KMS-11 (cell line): Measurements from ENCODE around the gene ASPHD2.

Experiments used
- H2AFZ ChIP-seq: fragments of 200-600 bp; sonication (generic); 2 replicates; pipeline ENCODE4 v1.6.1; 2016; ENCODE audit warnings: antibody characterized with exemption, mixed run types, low read depth
- H3K27ac ChIP-seq: fragments of 200-600 bp; sonication (generic); 2 replicates; pipeline ENCODE4 v1.6.1; 2016; ENCODE audit warnings: mild to moderate bottlenecking, mixed run types
- H3K27me3 ChIP-seq: fragments of 200-600 bp; sonication (generic); 2 replicates; pipeline ENCODE4 v1.6.1; 2017; ENCODE audit warnings: mild to moderate bottlenecking, low read depth, mixed run types, moderate library complexity; ENCODE audit not compliant: insufficient read depth
- H3K36me3 ChIP-seq: fragments of 200-600 bp; sonication (generic); 2 replicates; pipeline ENCODE4 v1.6.1; 2017; ENCODE audit warnings: mild to moderate bottlenecking, mixed run types; ENCODE audit not compliant: insufficient read depth
- H3K4me1 ChIP-seq: fragments of 200-600 bp; sonication (generic); 2 replicates; pipeline ENCODE4 v1.6.1; 2016; ENCODE audit warnings: mild to moderate bottlenecking, low read depth, mixed run types; ENCODE audit not compliant: poor library complexity, severe bottlenecking
- H3K4me2 ChIP-seq: fragments of 200-600 bp; sonication (generic); 2 replicates; pipeline ENCODE4 v1.7.0; 2016; ENCODE audit warnings: mild to moderate bottlenecking, mixed run types
- H3K4me3 ChIP-seq: fragments of 200-600 bp; sonication (generic); IDR thresholded peaks from 2 replicates; pipeline ENCODE4 v1.6.1; 2017; ENCODE audit warnings: low read depth, low read length, mixed read lengths; ENCODE audit not compliant: insufficient read depth
- H3K79me2 ChIP-seq: fragments of 200-600 bp; sonication (generic); 2 replicates; pipeline ENCODE4 v1.6.1; 2016; ENCODE audit warnings: low read depth, mixed run types; ENCODE audit not compliant: insufficient read depth
- H3K9ac ChIP-seq: fragments of 200-600 bp; sonication (generic); 2 replicates; pipeline ENCODE4 v1.6.1; 2016; ENCODE audit warnings: mild to moderate bottlenecking, mixed run types
- H4K20me1 ChIP-seq: fragments of 200-600 bp; sonication (generic); 2 replicates; pipeline ENCODE4 v1.6.1; 2016; ENCODE audit warnings: mild to moderate bottlenecking, mixed run types; ENCODE audit not compliant: insufficient read depth
- CTCF ChIP-seq: fragments of 200-600 bp; sonication (generic); conservative IDR thresholded peaks from 2 replicates; pipeline ENCODE4 v1.6.1; 2017; ENCODE audit warnings: low read depth, mild to moderate bottlenecking, antibody characterized with exemption, low read length, moderate library complexity, mixed read lengths

The ASPHD2 gene

GRCh38 chr22:26445577-26446275 lies 16.7 kb downstream of the ASPHD2 start:
- H4K20me1 ChIP-seq, result no peaks in the 10 kb centered on the region
- H3K36me3 ChIP-seq, result no peaks in the 10 kb centered on the region
- H3K79me2 ChIP-seq, result no peaks in the 10 kb centered on the region

GRCh38 chr22:26446808-26447515 lies 17.9 kb downstream of the ASPHD2 start:
- no peak overlapping the region for H3K27ac ChIP-seq
- TF ChIP-seq CTCF, result no peak
- no peaks in the 10 kb centered on the region for H3K36me3 ChIP-seq

More at GRCh38 chr22:26445577-26446275, 16.7 kb downstream of the ASPHD2 start:
- Histone ChIP-seq H3K4me2 (no peak overlapping the region), H3K9ac (no peak overlapping the region), H3K4me1 (no peaks in the 10 kb centered on the region), H2AFZ (no peak overlapping the region), H3K4me3 (no peak overlapping the region), H3K27ac (no peak overlapping the region), H3K27me3 (no peaks in the 10 kb centered on the region)
- TF ChIP-seq CTCF, result no peak

GRCh38 chr22:26447584-26448329 lies 18.7 kb downstream of the ASPHD2 start:
- H3K9ac ChIP-seq, result no peak overlapping the region
- H3K4me3 ChIP-seq, result no peak overlapping the region
- H4K20me1 ChIP-seq, result no peaks in the 10 kb centered on the region
- no peaks in the 10 kb centered on the region for H3K79me2 ChIP-seq
- no peak for TF ChIP-seq CTCF
- no peak overlapping the region for H3K4me2 ChIP-seq
- no peaks in the 10 kb centered on the region for H3K4me1 ChIP-seq
- no peak overlapping the region for H2AFZ ChIP-seq
- H3K27me3 ChIP-seq, result no peaks in the 10 kb centered on the region
- H3K36me3 ChIP-seq, result no peaks in the 10 kb centered on the region
- no peak overlapping the region for H3K27ac ChIP-seq

More at GRCh38 chr22:26446808-26447515, 17.9 kb downstream of the ASPHD2 start:
- Histone ChIP-seq H3K4me3 (no peak overlapping the region), H2AFZ (no peak overlapping the region), H3K27me3 (no peaks in the 10 kb centered on the region), H3K79me2 (no peaks in the 10 kb centered on the region), H3K4me2 (no peak overlapping the region), H3K4me1 (no peaks in the 10 kb centered on the region), H4K20me1 (no peaks in the 10 kb centered on the region), H3K9ac (no peak overlapping the region)

- no peaks in the 10 kb centered on the region for H4K20me1 ChIP-seq
- no peak overlapping the region for H3K9ac ChIP-seq
- H3K27me3 ChIP-seq, result no peaks in the 10 kb centered on the region
Observed at GRCh38 chr22:26448334-26448733, 19.3 kb downstream of the ASPHD2 start.

More at GRCh38 chr22:26448334-26448733, 19.3 kb downstream of the ASPHD2 start:
- no peak for TF ChIP-seq CTCF
- Histone ChIP-seq H3K4me2 (no peak overlapping the region), H3K27ac (no peak overlapping the region), H3K36me3 (no peaks in the 10 kb centered on the region), H2AFZ (no peak overlapping the region), H3K4me3 (no peak overlapping the region), H3K79me2 (no peaks in the 10 kb centered on the region), H3K4me1 (no peaks in the 10 kb centered on the region)
